ENCODE data around the gene RELT.

Gene RELT

DNA sequence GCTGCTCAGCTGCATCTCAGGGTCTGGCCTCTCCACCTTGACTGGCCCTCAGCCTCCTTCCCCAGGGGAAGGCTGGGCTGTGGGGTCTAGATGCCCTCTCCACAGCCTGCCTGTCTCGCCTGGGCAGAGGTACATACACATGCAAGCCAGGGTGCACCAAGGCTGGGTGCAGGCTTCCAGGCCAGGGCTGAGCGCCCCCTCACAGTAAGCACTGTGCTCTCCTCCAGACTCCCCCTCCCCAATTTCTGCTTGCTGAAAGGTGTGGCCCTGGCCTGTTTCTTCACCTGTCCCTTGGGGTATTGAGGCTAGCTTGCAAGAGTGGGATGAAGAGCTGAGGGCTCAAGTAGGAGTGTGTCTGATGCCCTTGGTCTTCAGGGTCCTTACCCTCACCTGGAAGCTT, 22.5 kb downstream of the RELT start:
- no peak for DNase-seq (ENCODE audit: low read depth)
- H3K4me3 ChIP-seq (replicated peaks; ENCODE audit: low read depth, low read length), result no peak overlapping the region
- TF ChIP-seq, protein P1, sequence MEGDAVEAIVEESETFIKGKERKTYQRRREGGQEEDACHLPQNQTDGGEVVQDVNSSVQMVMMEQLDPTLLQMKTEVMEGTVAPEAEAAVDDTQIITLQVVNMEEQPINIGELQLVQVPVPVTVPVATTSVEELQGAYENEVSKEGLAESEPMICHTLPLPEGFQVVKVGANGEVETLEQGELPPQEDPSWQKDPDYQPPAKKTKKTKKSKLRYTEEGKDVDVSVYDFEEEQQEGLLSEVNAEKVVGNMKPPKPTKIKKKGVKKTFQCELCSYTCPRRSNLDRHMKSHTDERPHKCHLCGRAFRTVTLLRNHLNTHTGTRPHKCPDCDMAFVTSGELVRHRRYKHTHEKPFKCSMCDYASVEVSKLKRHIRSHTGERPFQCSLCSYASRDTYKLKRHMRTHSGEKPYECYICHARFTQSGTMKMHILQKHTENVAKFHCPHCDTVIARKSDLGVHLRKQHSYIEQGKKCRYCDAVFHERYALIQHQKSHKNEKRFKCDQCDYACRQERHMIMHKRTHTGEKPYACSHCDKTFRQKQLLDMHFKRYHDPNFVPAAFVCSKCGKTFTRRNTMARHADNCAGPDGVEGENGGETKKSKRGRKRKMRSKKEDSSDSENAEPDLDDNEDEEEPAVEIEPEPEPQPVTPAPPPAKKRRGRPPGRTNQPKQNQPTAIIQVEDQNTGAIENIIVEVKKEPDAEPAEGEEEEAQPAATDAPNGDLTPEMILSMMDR (IDR thresholded peaks at IDR 0.05; ENCODE audit: low read length, missing control alignments), result no peak

DNA sequence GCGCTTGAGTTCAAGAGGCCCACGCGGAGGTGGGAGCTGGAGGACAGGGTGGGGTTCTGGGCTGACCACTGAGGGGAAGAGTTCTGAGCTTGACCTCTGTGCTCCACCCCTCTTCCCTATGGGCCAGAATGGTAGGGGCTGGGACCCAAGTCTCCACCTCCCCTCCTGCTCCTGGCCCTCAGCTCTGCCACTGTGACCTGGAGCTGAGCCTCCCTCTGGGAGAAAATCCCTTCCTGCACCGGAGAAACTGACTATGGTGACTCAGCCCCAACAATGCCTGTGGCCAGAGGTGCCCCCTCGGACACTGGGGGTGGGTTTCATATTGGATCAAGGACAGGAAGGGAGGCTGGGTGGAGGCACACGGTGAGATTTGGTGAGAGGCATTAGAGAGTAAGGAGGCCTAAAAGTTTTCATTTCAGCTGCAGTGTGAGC, 23.0 kb downstream of the RELT start:
- DNase-seq (ENCODE audit: low read depth), result no peak
- H3K4me3 ChIP-seq (replicated peaks; ENCODE audit: low read depth, low read length), result no peak overlapping the region
- TF ChIP-seq, protein P1 (IDR thresholded peaks at IDR 0.05; ENCODE audit: low read length, missing control alignments), result no peak

DNA sequence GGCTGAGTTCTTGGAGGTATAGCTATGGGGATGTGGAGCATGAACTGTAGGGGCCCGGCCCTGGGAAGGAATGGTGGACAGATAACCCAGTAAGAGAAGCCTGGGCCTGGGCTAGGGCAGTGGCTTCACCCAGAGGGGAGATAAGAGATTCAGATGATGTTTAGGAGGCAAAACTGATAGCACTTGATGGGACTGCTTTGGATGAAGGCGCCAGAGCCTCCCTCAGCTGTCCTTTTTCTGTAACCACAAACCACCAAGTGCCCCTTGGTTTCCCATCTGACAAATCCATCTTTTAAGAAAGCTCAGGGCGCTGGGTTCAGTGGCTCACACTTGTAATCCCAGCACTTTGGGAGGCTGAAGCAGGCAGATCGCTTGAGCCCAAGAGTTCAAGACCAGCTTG, 23.4 kb downstream of the RELT start:
- DNase-seq (ENCODE audit: low read depth), result no peak
- H3K4me3 ChIP-seq (replicated peaks; ENCODE audit: low read depth, low read length), result no peak overlapping the region
- TF ChIP-seq, protein P1 (IDR thresholded peaks at IDR 0.05; ENCODE audit: low read length, missing control alignments), result no peak

GRCh38 chr11:73400293-73400692, 24.1 kb downstream of the RELT start:
- TF ChIP-seq, protein P1 (IDR thresholded peaks at IDR 0.05; ENCODE audit: low read length, missing control alignments), result no peak
- no peak for DNase-seq (ENCODE audit: low read depth)
- no peak overlapping the region for H3K4me3 ChIP-seq (replicated peaks; ENCODE audit: low read depth, low read length)

DNA sequence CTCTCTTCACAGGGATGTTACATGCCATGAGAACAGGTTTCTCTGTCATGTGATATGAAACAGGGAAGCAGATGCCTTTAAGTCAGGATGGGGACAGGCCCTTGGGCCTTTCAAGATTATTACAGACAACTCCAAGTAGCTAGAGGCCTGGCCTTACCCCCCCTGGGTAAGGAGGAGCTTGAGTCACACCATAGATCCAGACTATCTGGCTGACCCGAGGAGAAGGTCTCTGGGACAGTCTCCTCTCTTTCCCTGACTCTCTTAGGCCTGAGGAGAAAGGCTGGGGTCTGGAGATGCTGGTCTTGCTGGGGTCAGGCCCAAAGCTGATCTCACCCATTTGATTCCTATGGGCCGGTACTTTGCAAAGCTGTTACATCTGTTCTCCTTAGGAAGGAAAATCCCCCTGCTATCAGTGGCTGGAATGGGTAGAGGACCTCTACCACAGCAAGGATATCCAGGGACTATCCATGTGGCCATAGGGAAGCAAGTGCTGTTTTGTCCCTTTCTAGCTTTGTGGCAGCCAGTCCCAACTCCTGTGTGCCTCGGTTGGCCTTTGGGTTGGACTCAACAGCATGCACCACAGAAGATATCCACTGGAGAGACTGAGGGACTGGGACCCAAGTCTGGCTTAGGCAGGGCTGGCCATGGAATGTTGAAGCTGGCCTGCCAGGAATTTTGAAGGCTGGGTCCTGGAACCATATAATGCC, 25.2 kb downstream of the RELT start:
- DNase-seq (ENCODE audit: low read depth), result no peak
- H3K4me3 ChIP-seq (replicated peaks; ENCODE audit: low read depth, low read length), result no peak overlapping the region
- TF ChIP-seq, protein P1 (IDR thresholded peaks at IDR 0.05; ENCODE audit: low read length, missing control alignments), result no peak

DNA sequence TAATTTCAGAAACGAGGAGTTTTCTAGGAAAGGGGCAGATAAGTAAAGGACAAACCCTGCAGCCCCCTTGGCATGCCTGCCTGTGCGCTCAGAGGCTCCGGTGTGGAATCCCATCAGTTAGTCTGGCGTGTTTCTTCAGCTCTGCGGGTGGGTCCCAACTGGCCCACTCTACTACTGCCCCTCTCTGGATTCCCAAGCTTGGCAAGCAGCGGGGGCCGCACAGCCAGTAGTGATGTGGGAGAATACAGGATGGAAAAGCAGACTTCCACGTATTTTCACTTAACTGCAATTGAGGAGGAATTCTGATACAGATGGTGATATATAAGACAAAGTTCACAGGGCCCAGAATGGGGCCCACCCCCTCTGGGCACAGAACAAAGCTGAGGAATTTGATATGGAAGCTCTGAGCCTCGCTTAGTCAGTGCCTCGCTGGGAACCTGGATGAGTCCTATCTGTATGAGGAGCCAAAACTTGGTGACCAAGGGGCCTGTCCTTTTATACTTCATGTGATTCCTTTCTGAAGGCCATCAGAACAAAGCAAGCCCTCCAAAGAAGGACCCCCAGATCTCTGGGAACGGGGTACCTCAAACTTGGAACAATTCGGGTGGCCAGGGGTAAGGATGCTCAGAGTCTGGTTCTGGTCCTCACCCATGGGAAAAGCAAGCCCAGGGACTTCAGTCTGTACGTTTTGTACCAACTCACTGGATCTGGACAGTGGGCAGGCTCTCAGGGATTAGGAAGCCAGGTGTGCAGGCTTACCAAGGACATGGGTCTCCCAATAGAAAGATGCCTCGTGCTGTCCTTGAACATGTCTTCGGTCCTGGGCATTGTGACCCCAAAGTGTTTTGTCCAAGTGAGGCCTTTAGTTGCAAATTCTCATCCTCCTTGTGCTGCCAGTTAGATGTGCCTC, 26.0 kb downstream of the RELT start:
- TF ChIP-seq, protein P1 (IDR thresholded peaks at IDR 0.05; ENCODE audit: low read length, missing control alignments), result no peak
- DNase-seq (ENCODE audit: low read depth), result no peak
- no peak overlapping the region for H3K4me3 ChIP-seq (replicated peaks; ENCODE audit: low read depth, low read length)
